Neuronal stem cell (in vitro differentiated cells): Measurements from ENCODE around the gene UBE3B.

Experiments used
- DNase-seq: peaks from one replicate; pipeline ENCODE4 v3.0.0-alpha.2; 2013; ENCODE audit warnings: low spot score
- H2AFZ ChIP-seq: one replicate; pipeline ENCODE4 v1.6.1; 2013; ENCODE audit warnings: mild to moderate bottlenecking, low read length, inconsistent platforms
- H2AK5ac ChIP-seq: 2 replicates; pipeline ENCODE4 v1.6.1; 2013; ENCODE audit warnings: low read depth, mild to moderate bottlenecking, inconsistent platforms, low read length, moderate library complexity, mixed read lengths
- H2BK120ac ChIP-seq: 2 replicates; pipeline ENCODE4 v1.6.1; 2013; ENCODE audit warnings: low read depth, mild to moderate bottlenecking, inconsistent platforms, low read length, moderate library complexity, mixed read lengths
- H2BK12ac ChIP-seq: one replicate; pipeline ENCODE4 v1.6.1; 2013; ENCODE audit warnings: low read length, inconsistent platforms
- H2BK15ac ChIP-seq: 2 replicates; pipeline ENCODE4 v1.6.1; 2013; ENCODE audit warnings: mild to moderate bottlenecking, low read length, inconsistent platforms, mixed read lengths
- H2BK5ac ChIP-seq: one replicate; pipeline ENCODE4 v1.6.1; 2013; ENCODE audit warnings: inconsistent platforms, mild to moderate bottlenecking, low read length, moderate library complexity
- H3K14ac ChIP-seq: one replicate; pipeline ENCODE4 v1.6.1; 2013; ENCODE audit warnings: low read length, inconsistent platforms
- H3K18ac ChIP-seq: 2 replicates; pipeline ENCODE4 v1.6.1; 2013; ENCODE audit warnings: low read length, inconsistent platforms
- H3K23ac ChIP-seq: 2 replicates; pipeline ENCODE4 v1.6.1; 2013; ENCODE audit warnings: low read depth, mild to moderate bottlenecking, mixed read lengths, low read length, inconsistent platforms; ENCODE audit not compliant: poor library complexity
- H3K27ac ChIP-seq: replicated peaks from 3 replicates; pipeline ENCODE4 v1.5.1; 2013; ENCODE audit warnings: low read length, inconsistent platforms
- H3K27me3 ChIP-seq, 3 experiments: 2 replicates each; pipeline ENCODE4 v1.6.1; 2013; ENCODE audit warnings: low read length in 3 of 3, mild to moderate bottlenecking in 2 of 3, inconsistent platforms in 1 of 3, low read depth in 1 of 3, mixed read lengths in 1 of 3, moderate library complexity in 1 of 3; ENCODE audit not compliant: control insufficient read depth in 3 of 3, insufficient read depth in 3 of 3
- H3K36me3 ChIP-seq, 2 donors: replicated peaks in 1 of 2; 2 replicates each; pipeline ENCODE4 v1.6.1; 2013; ENCODE audit warnings: low read length in 2 of 2; ENCODE audit not compliant: control insufficient read depth in 2 of 2, insufficient read depth in 2 of 2
- H3K4ac ChIP-seq: 2 replicates; pipeline ENCODE4 v1.6.1; 2013; ENCODE audit warnings: inconsistent platforms, mild to moderate bottlenecking, low read length, moderate library complexity
- H3K4me1 ChIP-seq, 2 donors: 1 replicate in 1 of 2; 2 replicates in 1 of 2; pipeline ENCODE4 v1.6.1; 2013; ENCODE audit warnings: low read length in 2 of 2, low read depth in 1 of 2; ENCODE audit not compliant: control insufficient read depth in 2 of 2, insufficient read depth in 1 of 2
- H3K4me2 ChIP-seq: one replicate; pipeline ENCODE4 v1.6.1; 2013; ENCODE audit warnings: mild to moderate bottlenecking, low read length, inconsistent platforms; ENCODE audit not compliant: insufficient read depth, poor library complexity, severe bottlenecking
- H3K4me3 ChIP-seq, 2 donors: 2 replicates each; pipeline ENCODE4 v1.5.1; 2013; ENCODE audit warnings: low read length in 2 of 2, mild to moderate bottlenecking in 2 of 2, inconsistent platforms in 1 of 2, moderate library complexity in 1 of 2
- H3K79me1 ChIP-seq: one replicate; pipeline ENCODE4 v1.6.1; 2013; ENCODE audit warnings: low read depth, mild to moderate bottlenecking, inconsistent platforms, low read length, moderate library complexity
- H3K9ac ChIP-seq: one replicate; pipeline ENCODE4 v1.6.1; 2013; ENCODE audit warnings: mild to moderate bottlenecking, low read depth, low read length, inconsistent platforms; ENCODE audit not compliant: poor library complexity
- H3K9me3 ChIP-seq, 2 donors: replicated peaks in 1 of 2; 2 replicates each; pipeline versions ENCODE3 to v1.6.1; 2013; ENCODE audit warnings: low read length in 2 of 2, mild to moderate bottlenecking in 2 of 2, inconsistent platforms in 1 of 2, low read depth in 1 of 2, mixed read lengths in 1 of 2, moderate library complexity in 1 of 2; ENCODE audit not compliant: control insufficient read depth in 2 of 2, insufficient read depth in 1 of 2
- H4K8ac ChIP-seq: one replicate; pipeline ENCODE4 v1.6.1; 2013; ENCODE audit warnings: low read depth, mild to moderate bottlenecking, inconsistent platforms, low read length, moderate library complexity
- H4K91ac ChIP-seq: one replicate; pipeline ENCODE4 v1.6.1; 2013; ENCODE audit warnings: low read length, low read depth, mild to moderate bottlenecking, inconsistent platforms; ENCODE audit not compliant: poor library complexity
- WGBS, 2 donors: extraction: QIAGEN DNeasy Blood & Tissue Kit; methylation state at CpG; one replicate each; pipeline ENCODE4 v1.1.7; 2013; ENCODE audit warnings: missing lambda C conversion rate in 2 of 2, mixed read lengths in 1 of 2; ENCODE audit not compliant: insufficient read length in 2 of 2, insufficient replicate concordance in 1 of 2; ENCODE audit errors: extremely low coverage in 2 of 2; 5-methylcytosine and 5-hydroxymethylcytosine counted together

The UBE3B gene

GRCh38 chr12:109538191-109538863 lies 60.9 kb downstream of the UBE3B start:
- no peak overlapping the region for H3K4me2 ChIP-seq
- no peak for DNase-seq
- no peak overlapping the region for H2AFZ ChIP-seq
- no peak overlapping the region for H2AK5ac ChIP-seq
- no peak overlapping the region for H2BK15ac ChIP-seq
- no peak overlapping the region for H3K27ac ChIP-seq
- H3K79me1 ChIP-seq: no peaks in the 10 kb centered on the region
- H3K14ac ChIP-seq: no peak overlapping the region
- no peak overlapping the region for H2BK5ac ChIP-seq
- no peak overlapping the region for H4K8ac ChIP-seq
- H2BK120ac ChIP-seq: no peak overlapping the region
- H4K91ac ChIP-seq: no peak overlapping the region
- no peaks in the 10 kb centered on the region for H3K4me1 ChIP-seq
- no peak overlapping the region for H3K4ac ChIP-seq
- H3K9ac ChIP-seq: peak overlapping the region; percentile 53
- H3K23ac ChIP-seq: no peak overlapping the region
- H3K18ac ChIP-seq: no peak overlapping the region
- peaks cover 4 to 31% of the 10 kb centered on the region in 2 donors for H3K36me3 ChIP-seq
- no peaks in the 10 kb centered on the region for H3K27me3 ChIP-seq
- no peaks in the 10 kb centered on the region for H3K9me3 ChIP-seq
- H3K4me3 ChIP-seq: no peak overlapping the region
- H2BK12ac ChIP-seq: no peak overlapping the region
- WGBS, 2 donors: no CpG with 5 or more reads among the region's 16 CpGs

DNA sequence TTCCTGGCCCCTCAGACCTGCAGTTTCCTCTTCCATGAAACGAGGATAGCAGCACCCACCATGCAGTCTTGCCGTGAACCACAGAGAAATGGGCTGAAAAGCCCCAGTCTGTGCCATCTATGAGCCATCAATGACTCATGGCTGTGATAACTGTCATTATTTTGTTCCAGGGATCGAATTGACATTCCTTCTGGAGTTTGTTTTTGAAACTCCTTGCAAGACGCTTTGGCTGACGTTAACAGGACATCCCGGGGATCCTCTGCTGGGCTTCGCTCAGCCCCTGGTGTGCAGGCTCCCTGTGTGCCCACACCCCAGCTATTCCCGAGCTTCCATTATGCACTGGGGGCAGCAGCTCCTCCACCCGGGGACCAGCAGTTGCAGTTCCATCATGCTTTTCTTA lies 62.1 kb downstream of the UBE3B start:
- no peak for DNase-seq
- no peaks in the 10 kb centered on the region for H3K4me1 ChIP-seq

DNA sequence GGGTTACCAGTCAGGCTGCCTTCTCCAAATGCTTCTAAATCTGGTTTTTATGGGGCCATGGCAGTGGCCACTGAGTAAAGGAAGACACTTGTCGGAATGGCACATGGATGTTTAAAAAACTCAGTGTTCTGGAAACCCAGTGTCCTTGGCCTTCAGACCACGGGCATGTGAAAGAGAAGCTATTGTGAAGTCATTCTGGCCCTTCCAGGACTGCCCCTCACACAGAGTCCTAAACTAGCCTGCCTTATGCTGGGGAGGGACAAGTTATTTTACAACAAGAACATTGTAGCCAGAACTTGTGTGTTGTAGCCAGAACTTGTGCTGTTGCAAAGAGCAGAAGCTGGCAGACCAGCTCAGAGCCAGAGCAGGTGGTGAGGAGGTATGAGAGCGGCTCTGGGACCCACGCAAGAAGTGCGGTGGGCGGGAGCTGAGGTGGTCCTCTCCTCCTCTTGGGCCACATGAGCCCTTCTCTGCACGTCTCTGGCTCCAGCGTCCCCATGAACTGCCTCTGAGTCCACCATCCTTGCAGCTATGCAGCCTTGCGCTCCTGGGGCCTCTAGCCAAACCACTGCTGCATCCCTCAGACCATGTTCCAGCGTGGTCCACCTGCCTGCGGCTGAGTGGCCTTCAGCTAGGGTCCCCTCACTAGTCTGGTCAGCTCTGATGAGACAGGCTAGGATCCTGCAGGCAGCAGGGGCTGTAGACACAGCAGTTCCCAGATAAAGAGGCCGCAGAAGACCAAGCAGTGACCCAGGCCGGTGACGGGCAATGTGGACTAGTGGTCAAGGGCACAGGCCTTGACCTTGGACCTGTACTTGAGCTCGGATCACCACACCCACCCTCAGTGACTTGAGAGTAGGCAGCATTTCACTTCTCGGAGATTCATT lies 63.3 kb downstream of the UBE3B start:
- no peak overlapping the region for H2BK120ac ChIP-seq
- no peaks in the 10 kb centered on the region for H3K4me1 ChIP-seq
- no peak overlapping the region for H3K23ac ChIP-seq
- H2BK5ac ChIP-seq: peak overlapping the region; percentile 46
- H4K91ac ChIP-seq: peak overlapping the region; percentile 68
- H3K4me3 ChIP-seq: peak overlapping the region in 1 of 2 donors; percentile 45
- no peak overlapping the region for H3K4me2 ChIP-seq
- H3K9ac ChIP-seq: no peak overlapping the region
- H3K9me3 ChIP-seq: no peaks in the 10 kb centered on the region
- no peaks in the 10 kb centered on the region for H3K79me1 ChIP-seq
- H3K4ac ChIP-seq: no peak overlapping the region
- no peak for DNase-seq
- no peak overlapping the region for H4K8ac ChIP-seq
- no CpG with 5 or more reads among the region's 16 CpGs for WGBS, 2 donors
- H3K18ac ChIP-seq: peak overlapping the region; percentile 23
- no peak overlapping the region for H2AFZ ChIP-seq
- H3K14ac ChIP-seq: peak overlapping the region; percentile 25
- H2BK15ac ChIP-seq: no peak overlapping the region
- no peak overlapping the region for H2BK12ac ChIP-seq
- no peak overlapping the region for H3K27ac ChIP-seq
- no peaks in the 10 kb centered on the region for H3K27me3 ChIP-seq
- peak overlapping the region; percentile 27 for H2AK5ac ChIP-seq
- peaks cover 0 to 8% of the 10 kb centered on the region in 2 donors for H3K36me3 ChIP-seq

More for the DNA sequence above, 62.1 kb downstream of the UBE3B start:
- Histone ChIP-seq H3K14ac (no peak overlapping the region), H3K4ac (no peak overlapping the region), H3K36me3 (peaks cover 4 to 20% of the 10 kb centered on the region in 2 donors), H3K9ac (no peak overlapping the region), H2AK5ac (no peak overlapping the region), H2AFZ (no peak overlapping the region), H3K27me3 (no peaks in the 10 kb centered on the region), H3K9me3 (no peaks in the 10 kb centered on the region), H2BK12ac (no peak overlapping the region), H3K4me2 (no peak overlapping the region), H4K8ac (no peak overlapping the region), H2BK15ac (no peak overlapping the region), H2BK120ac (no peak overlapping the region), H2BK5ac (no peak overlapping the region), H4K91ac (no peak overlapping the region), H3K79me1 (no peaks in the 10 kb centered on the region), H3K23ac (no peak overlapping the region), H3K4me3 (no peak overlapping the region), H3K27ac (no peak overlapping the region), H3K18ac (no peak overlapping the region)
- no CpG with 5 or more reads among the region's 9 CpGs for WGBS, 2 donors

DNA sequence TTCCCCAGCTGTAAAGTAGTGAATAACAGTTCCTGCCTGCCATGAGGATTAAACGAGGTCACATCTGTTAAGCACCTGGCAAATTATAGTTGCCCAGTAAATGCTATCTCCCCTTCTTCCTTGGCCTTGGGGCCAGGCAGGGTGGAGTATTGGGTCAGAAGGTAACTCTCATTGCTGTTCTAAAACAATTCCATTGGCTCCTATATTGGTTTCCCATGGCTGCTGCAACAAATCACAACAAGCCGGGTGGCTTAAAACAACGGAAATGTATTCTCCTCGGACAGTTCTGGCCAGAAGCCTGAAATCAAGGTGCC lies 63.9 kb downstream of the UBE3B start:
- no peak for DNase-seq
- no peak overlapping the region for H3K18ac ChIP-seq
- H3K27me3 ChIP-seq: no peaks in the 10 kb centered on the region
- H4K8ac ChIP-seq: no peak overlapping the region
- no peak overlapping the region for H3K4ac ChIP-seq
- no peak overlapping the region for H3K23ac ChIP-seq
- H2AK5ac ChIP-seq: no peak overlapping the region
- H4K91ac ChIP-seq: peak overlapping the region; percentile 68
- no peak overlapping the region for H2BK15ac ChIP-seq
- no peak overlapping the region for H3K27ac ChIP-seq
- no peaks in the 10 kb centered on the region for H3K4me1 ChIP-seq
- no peak overlapping the region for H3K4me3 ChIP-seq
- H3K9me3 ChIP-seq: no peaks in the 10 kb centered on the region
- peaks cover 0 to 3% of the 10 kb centered on the region in 2 donors for H3K36me3 ChIP-seq
- H2BK120ac ChIP-seq: no peak overlapping the region
- WGBS, 2 donors: no CpG with 5 or more reads among the region's 4 CpGs
- H2BK5ac ChIP-seq: no peak overlapping the region
- no peaks in the 10 kb centered on the region for H3K79me1 ChIP-seq
- H3K14ac ChIP-seq: no peak overlapping the region
- no peak overlapping the region for H3K4me2 ChIP-seq
- H2BK12ac ChIP-seq: no peak overlapping the region
- H3K9ac ChIP-seq: no peak overlapping the region
- no peak overlapping the region for H2AFZ ChIP-seq
